Measurements from ENCODE around the gene SERPINA6.

DNA sequence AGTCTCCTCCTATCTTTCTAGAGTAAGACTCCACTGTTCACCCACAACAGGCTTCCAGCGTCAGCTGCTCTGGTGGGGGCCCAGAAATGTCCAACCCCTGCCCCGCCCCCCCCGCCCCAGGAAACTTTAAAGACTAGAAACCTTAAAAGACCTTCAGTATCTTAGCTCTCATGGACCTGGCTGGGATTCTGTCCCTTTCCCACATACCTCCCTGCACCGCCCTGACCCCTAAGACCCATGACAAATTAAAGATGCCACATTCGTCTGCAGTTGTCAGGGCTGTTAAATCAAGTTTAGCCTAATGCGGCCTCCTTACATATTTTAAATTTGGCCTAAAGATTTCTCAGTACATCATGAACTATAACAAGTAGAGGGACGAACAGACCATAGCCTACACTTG, 20.0 kb downstream of the SERPINA6 start:
- TF ChIP-seq, protein P1, sequence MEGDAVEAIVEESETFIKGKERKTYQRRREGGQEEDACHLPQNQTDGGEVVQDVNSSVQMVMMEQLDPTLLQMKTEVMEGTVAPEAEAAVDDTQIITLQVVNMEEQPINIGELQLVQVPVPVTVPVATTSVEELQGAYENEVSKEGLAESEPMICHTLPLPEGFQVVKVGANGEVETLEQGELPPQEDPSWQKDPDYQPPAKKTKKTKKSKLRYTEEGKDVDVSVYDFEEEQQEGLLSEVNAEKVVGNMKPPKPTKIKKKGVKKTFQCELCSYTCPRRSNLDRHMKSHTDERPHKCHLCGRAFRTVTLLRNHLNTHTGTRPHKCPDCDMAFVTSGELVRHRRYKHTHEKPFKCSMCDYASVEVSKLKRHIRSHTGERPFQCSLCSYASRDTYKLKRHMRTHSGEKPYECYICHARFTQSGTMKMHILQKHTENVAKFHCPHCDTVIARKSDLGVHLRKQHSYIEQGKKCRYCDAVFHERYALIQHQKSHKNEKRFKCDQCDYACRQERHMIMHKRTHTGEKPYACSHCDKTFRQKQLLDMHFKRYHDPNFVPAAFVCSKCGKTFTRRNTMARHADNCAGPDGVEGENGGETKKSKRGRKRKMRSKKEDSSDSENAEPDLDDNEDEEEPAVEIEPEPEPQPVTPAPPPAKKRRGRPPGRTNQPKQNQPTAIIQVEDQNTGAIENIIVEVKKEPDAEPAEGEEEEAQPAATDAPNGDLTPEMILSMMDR (IDR thresholded peaks at IDR 0.05): no peak
- TF ChIP-seq POLR2AphosphoS5 (IDR thresholded peaks at IDR 0.05) (no peak), POLR2A (IDR thresholded peaks at IDR 0.05; ENCODE audit: low read depth) (no peak)
